ENCODE measurements around the gene EMC1.
A peak's percentile ranks its signal among the peaks of the same experiment; 100 is the strongest.

DNA sequence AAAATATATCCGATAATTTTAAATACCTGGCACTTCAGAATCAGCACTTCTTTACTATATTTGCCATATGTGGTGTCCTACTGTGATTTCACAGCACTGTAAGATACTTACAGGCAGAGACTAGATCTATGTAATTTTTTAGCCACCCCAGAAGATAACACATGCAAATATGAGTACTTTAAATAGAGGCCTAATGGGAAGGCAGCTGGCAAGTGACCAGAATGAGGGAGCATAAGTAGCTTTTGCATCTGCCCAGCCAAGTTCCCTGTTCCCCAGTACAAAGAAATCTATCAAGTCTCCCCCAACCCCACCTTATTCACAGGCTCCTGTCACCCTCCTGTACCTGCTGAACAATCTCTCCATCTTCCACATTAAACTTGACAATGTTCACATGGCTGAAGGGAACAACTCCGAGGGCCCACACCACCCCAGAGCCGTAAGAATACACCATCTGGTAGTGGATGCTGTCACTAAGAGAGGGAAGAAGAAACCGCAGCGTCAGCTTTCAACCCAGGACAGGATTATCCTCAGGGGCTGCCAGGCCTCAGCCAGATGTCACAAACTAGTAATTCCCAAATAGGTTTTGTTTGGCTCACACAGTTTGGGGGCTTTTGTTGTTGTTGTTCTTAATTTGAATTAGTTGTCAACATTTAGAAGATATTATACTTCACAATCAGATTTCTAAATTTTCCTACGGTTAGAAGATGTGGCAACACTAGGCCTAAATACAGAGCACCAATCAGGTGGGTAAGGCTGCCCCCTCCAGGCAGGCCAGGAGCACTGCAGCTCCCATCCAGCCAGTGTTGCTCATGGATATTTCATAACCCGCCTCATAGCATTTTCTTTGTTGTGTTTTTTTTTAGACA, 10.4 kb downstream of the EMC1 start:
- TF ChIP-seq, protein P1, sequence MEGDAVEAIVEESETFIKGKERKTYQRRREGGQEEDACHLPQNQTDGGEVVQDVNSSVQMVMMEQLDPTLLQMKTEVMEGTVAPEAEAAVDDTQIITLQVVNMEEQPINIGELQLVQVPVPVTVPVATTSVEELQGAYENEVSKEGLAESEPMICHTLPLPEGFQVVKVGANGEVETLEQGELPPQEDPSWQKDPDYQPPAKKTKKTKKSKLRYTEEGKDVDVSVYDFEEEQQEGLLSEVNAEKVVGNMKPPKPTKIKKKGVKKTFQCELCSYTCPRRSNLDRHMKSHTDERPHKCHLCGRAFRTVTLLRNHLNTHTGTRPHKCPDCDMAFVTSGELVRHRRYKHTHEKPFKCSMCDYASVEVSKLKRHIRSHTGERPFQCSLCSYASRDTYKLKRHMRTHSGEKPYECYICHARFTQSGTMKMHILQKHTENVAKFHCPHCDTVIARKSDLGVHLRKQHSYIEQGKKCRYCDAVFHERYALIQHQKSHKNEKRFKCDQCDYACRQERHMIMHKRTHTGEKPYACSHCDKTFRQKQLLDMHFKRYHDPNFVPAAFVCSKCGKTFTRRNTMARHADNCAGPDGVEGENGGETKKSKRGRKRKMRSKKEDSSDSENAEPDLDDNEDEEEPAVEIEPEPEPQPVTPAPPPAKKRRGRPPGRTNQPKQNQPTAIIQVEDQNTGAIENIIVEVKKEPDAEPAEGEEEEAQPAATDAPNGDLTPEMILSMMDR (IDR thresholded peaks at IDR 0.05) = peak; percentile 76 to 92 (median 90)
- TF ChIP-seq POLR2A (IDR thresholded peaks at IDR 0.05) = no peak
